ENCODE results near the gene PRKCI.
"Not testable (repeated sequence)": the region's sequence is repeated elsewhere in the genome, so short reads cannot be mapped to it uniquely, and the experiment has no call there.

PRKCI gene

GRCh38 chr3:170225166-170225565 is 2.9 kb downstream of the PRKCI start:
- no peak for DNase-seq

GRCh38 chr3:170226426-170226960 is 4.3 kb downstream of the PRKCI start:
- DNase-seq: no peak

GRCh38 chr3:170228093-170228766 is 6.0 kb downstream of the PRKCI start:
- no peak for DNase-seq

GRCh38 chr3:170232266-170232665 is 10.0 kb downstream of the PRKCI start:
- DNase-seq: no peak

- DNase-seq: no peak
These were observed 11.3 kb downstream of the PRKCI start for GRCh38 chr3:170233530-170233929.

GRCh38 chr3:170240142-170240541 is 17.9 kb downstream of the PRKCI start:
- no peak for DNase-seq

- no peak for DNase-seq
These were observed 18.4 kb downstream of the PRKCI start for GRCh38 chr3:170240671-170241070.

GRCh38 chr3:170244576-170244975 is 22.4 kb downstream of the PRKCI start:
- no peak for DNase-seq

- DNase-seq: no peak
These were observed 25.7 kb downstream of the PRKCI start for GRCh38 chr3:170247875-170248274.

GRCh38 chr3:170256597-170256996 is 34.4 kb downstream of the PRKCI start:
- DNase-seq: no peak

- DNase-seq: no peak
These were observed 34.9 kb downstream of the PRKCI start for GRCh38 chr3:170257145-170257544.

- no peak for DNase-seq
These were observed 35.9 kb downstream of the PRKCI start for GRCh38 chr3:170258105-170258487.

- no peak for DNase-seq
These were observed 37.7 kb downstream of the PRKCI start for GRCh38 chr3:170259907-170260306.

- no peak for DNase-seq
These were observed 45.6 kb downstream of the PRKCI start for GRCh38 chr3:170267793-170268192.

GRCh38 chr3:170269673-170270254 is 47.5 kb downstream of the PRKCI start:
- DNase-seq: not testable (repeated sequence)

- DNase-seq: no peak
These were observed 48.2 kb downstream of the PRKCI start for GRCh38 chr3:170270282-170270881.

- no peak for DNase-seq
These were observed 52.4 kb downstream of the PRKCI start for GRCh38 chr3:170274641-170275040.

GRCh38 chr3:170275832-170276231 is 53.6 kb downstream of the PRKCI start:
- no peak for DNase-seq

GRCh38 chr3:170277311-170277710 is 55.1 kb downstream of the PRKCI start:
- not testable (repeated sequence) for DNase-seq

GRCh38 chr3:170277833-170278580 is 55.8 kb downstream of the PRKCI start:
- no peak for DNase-seq

GRCh38 chr3:170278627-170279026 is 56.4 kb downstream of the PRKCI start:
- no peak for DNase-seq

- DNase-seq: no peak
These were observed 68.0 kb downstream of the PRKCI start for GRCh38 chr3:170290194-170290593.

- no peak for DNase-seq
These were observed 73.4 kb downstream of the PRKCI start for GRCh38 chr3:170295586-170295985.
